ENCODE data around the gene ANKRD53.

GRCh38 chr2:70974592-70974991, 3.8 kb upstream of the ANKRD53 start:
- TF ChIP-seq SP2 (IDR thresholded peaks at IDR 0.05; ENCODE audit: extremely low read depth, low read depth, low read length, poor library complexity, severe bottlenecking) (no peak), CBX3 (IDR thresholded peaks at IDR 0.05; ENCODE audit: borderline replicate concordance in 1 of 2, low read length in 2 of 2) (no peak), MXI1 (IDR thresholded peaks at IDR 0.05; ENCODE audit: low read depth, low read length) (no peak), EZH2 (IDR thresholded peaks at IDR 0.05; ENCODE audit: borderline replicate concordance, low read depth, low read length) (no peak), POLR2A (conservative IDR thresholded peaks at IDR 0.05) (no peak), MCM7 (IDR thresholded peaks at IDR 0.05) (no peak), SIN3A (IDR thresholded peaks at IDR 0.05; ENCODE audit: borderline replicate concordance in 2 of 2, control insufficient read depth in 1 of 2, low read depth in 2 of 2, low read length in 2 of 2) (no peak)
- TF ChIP-seq, protein P1, sequence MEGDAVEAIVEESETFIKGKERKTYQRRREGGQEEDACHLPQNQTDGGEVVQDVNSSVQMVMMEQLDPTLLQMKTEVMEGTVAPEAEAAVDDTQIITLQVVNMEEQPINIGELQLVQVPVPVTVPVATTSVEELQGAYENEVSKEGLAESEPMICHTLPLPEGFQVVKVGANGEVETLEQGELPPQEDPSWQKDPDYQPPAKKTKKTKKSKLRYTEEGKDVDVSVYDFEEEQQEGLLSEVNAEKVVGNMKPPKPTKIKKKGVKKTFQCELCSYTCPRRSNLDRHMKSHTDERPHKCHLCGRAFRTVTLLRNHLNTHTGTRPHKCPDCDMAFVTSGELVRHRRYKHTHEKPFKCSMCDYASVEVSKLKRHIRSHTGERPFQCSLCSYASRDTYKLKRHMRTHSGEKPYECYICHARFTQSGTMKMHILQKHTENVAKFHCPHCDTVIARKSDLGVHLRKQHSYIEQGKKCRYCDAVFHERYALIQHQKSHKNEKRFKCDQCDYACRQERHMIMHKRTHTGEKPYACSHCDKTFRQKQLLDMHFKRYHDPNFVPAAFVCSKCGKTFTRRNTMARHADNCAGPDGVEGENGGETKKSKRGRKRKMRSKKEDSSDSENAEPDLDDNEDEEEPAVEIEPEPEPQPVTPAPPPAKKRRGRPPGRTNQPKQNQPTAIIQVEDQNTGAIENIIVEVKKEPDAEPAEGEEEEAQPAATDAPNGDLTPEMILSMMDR (IDR thresholded peaks at IDR 0.05 in 2 of 3, conservative IDR thresholded peaks at IDR 0.05 in 1 of 3; ENCODE audit: insufficient read depth in 2 of 3, low read depth in 1 of 3, low read length in 3 of 3): no peak

Data from K562 (cell line).